GM19468 (cell line): ENCODE measurements around the gene POLR1E.

Experiments
- ATAC-seq: cut with Tn5 transposase; IDR thresholded peaks from one replicate; pipeline ENCODE4 v1.9.1; 2021; ENCODE audit warnings: mild to moderate bottlenecking, moderate library complexity, moderate number of reproducible peaks; ENCODE audit not compliant: unreplicated experiment; ENCODE audit errors: extremely low read depth

POLR1E gene, protein sequence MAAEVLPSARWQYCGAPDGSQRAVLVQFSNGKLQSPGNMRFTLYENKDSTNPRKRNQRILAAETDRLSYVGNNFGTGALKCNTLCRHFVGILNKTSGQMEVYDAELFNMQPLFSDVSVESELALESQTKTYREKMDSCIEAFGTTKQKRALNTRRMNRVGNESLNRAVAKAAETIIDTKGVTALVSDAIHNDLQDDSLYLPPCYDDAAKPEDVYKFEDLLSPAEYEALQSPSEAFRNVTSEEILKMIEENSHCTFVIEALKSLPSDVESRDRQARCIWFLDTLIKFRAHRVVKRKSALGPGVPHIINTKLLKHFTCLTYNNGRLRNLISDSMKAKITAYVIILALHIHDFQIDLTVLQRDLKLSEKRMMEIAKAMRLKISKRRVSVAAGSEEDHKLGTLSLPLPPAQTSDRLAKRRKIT

DNA sequence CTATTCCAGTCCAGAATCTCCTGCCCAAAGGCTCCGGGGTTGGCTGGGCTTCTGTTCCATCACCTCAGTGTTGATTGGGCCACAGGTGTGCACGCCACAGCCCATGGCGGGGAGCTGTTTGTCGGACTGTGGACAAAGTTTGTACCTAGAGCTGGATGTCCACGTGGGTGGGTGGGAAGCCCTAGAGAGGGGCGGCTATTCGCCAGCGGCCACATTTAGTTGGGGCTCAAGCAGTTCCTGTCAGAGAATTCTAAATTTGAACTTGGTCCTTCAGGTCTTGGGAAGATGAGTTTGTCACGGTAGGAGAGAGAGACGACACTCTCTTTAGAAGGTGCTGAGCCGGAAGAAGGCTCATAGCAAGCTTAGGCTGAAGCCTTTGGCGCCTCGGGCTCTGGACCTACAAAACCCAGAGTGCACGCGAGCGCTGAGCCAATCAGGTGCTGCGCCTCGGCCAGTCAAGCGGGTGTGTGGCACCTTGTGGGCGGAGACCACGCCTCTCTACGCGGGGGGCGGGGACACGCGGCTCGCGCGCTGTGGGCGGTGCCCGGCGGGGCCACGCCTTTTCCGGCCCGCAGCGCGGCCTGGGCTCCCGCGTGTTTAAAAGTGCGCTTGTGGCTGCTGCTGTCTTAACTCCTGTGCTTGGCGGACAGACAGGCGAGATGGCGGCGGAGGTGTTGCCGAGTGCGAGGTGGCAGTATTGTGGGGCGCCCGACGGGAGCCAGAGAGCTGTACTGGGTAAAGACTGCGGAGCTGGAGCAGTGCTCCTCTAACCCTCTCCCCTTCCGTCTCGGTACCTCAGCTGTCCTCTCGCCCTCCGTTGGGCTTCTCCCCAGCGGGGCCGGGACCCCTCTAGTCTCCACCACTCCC is at the start of gene POLR1E:
POLR1E (plus strand) TSS at position 560 of the 867 bp plus-strand sequence; CDS start at position 660, 100 bp downstream.
- peak; percentile 91 for ATAC-seq

DNA sequence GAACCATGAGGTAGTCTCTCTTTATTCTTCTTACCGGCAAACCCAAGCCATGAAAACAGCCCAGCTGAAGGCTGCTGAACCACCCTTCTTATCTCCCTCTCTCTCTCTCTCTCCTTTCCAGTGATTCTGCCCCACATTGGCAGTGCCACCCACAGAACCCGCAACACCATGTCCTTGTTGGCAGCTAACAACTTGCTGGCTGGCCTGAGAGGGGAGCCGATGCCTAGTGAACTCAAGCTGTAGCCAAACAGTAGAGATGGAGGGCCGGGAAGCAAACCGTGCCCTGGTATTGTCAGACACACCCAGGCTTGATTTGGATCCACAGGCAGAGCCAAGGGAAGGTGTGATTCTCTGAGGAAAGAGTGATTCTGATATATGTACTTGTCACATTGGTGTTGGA is 49.2 kb upstream of the POLR1E start:
- no peak for ATAC-seq

GRCh38 chr9:37437010-37437409 is 48.7 kb upstream of the POLR1E start:
- no peak for ATAC-seq

DNA sequence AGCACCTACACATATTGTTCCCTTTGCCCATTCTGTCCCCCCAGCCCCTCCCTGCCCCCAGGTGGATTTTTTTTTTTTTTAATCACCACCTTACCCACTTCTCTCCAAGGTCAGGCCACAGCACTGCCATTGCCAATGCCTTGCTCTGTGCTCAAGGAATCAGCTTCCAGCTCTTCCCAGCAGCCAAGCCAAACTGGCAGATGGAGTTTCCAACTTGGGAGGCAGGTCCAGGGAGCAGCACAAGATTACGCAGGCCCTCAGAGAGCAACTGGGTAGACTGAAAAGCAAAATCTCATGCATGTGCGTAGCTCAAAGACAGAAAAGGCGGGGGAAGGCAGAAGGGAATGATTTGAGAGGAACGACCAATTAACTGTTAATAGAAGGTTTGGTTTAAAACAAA is 48.1 kb upstream of the POLR1E start:
- ATAC-seq = no peak

- ATAC-seq = no peak
Observed at GRCh38 chr9:37438359-37438758, 47.4 kb upstream of the POLR1E start.

DNA sequence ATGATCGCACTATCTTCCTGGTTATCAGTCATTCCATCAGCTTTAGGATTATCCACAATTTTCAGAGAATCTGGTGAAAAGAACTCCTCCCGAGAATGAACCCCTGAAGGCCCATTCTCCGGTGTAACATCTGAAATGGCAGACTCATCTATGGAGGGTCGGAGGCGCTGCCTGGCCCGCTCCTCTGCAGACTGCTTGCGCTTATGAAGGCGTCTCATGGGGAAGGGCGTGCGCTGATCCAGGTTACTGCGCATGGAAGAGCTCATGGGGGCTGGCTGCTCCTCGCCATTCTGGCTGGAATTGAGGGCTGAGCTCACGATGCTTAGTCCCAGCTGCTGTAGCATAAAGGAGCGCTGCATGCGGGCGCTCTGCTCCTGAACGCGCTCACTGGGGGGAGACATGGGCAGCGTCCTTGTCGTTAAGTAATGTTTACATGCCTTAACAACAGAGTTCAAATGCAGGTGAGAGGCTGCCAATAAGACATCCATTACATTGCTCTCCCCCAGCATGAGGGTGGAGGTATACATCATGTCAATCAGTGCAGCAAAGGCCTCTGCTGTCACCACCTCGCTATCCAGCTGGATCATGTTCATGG is 43.9 kb upstream of the POLR1E start:
- no peak for ATAC-seq

- no peak for ATAC-seq
Observed at GRCh38 chr9:37442556-37442955, 43.2 kb upstream of the POLR1E start.

GRCh38 chr9:37443566-37443965 is 42.2 kb upstream of the POLR1E start:
- no peak for ATAC-seq

- ATAC-seq = no peak
Observed at GRCh38 chr9:37444890-37445289, 40.9 kb upstream of the POLR1E start.

DNA sequence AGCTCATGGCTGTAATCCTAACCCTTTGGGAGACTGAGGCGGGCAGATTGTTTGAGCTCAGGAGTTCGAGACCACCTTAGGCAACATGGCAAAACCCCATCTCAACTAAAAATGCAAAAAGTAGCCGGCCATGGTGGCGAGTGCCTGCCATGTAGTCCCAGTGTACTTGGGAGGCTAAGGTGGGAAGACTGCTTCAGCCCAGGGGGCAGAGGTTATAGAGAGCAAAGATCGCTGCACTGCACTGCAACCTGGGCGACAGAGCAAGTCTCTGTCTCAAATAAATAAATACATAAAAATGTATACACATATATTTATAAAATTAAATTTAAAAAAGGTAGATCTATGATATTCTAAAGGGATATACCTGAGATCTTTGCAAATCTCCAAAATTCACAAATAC is 39.9 kb upstream of the POLR1E start:
- ATAC-seq = no peak

DNA sequence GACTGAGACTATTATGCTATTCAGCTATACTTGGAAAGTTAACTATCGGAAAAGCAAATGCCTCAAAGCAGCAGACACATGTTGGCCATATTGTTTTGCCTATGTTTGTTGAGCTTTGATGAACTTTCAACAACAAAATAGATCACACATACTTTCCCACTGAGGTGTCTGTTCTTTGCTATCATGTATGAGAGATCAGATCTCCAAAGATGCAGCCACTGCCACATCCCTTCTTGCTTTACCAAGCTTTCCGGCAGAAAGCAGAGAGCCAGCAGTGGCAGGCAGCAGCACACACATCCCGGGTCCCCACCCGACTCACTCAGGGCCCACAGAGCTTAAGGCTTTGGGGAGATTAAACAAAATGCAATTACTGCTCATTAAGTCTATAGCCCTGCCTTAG is 39.3 kb upstream of the POLR1E start:
- ATAC-seq = no peak

DNA sequence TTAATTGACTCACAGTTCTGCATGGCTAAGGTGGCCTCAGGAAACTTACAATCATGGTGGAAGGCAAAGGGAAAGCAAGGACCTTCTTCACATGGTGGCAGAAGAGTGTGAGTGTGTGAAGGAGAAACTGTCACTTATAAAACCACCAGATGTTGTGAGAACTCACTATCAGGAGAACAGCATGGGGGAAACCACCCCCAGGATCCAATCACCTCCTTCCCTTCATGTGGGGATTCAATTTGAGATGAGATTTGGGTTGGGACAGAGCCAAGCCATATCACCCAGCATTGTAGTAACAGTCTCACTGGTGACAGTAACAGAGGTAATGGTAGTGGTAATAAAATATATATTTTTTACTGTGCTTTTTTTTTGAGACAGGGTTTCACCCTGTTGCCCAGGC is 38.6 kb upstream of the POLR1E start:
- no peak for ATAC-seq

DNA sequence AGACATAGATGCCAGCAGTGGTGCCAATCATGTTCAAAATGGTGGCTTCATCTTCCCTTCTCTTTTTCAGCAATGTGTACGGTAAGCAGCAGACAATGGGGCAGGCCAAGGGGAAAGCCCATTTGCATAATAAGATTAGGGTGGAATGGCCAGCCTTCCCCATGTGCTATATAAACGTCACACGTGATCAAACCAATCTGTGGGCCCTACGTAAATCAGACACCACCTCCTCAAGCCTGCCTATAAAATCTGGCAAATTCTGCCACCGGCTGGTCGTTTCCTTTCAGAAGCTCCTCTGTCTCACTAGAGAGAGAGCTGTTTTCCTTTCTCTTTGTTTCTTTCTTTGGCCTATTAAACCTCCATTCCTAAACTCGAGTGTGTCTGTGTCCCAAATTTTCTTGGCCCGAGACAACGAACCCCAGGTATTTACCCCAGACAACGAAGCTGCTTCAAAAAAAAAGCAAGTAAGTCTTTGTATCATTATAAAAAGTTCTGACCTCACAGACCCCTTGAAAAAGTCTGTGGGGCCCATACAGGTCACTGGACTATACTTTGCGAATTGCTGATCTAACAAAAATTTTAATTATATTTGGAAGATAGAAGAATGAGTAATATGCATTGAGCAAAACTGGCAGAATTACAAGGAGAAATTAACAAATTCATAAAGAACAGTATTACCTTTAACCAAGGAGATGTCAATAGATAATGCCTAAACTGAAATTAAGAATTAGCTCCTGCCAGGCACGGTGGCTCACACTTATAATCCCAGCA is 35.7 kb upstream of the POLR1E start:
- no peak for ATAC-seq

DNA sequence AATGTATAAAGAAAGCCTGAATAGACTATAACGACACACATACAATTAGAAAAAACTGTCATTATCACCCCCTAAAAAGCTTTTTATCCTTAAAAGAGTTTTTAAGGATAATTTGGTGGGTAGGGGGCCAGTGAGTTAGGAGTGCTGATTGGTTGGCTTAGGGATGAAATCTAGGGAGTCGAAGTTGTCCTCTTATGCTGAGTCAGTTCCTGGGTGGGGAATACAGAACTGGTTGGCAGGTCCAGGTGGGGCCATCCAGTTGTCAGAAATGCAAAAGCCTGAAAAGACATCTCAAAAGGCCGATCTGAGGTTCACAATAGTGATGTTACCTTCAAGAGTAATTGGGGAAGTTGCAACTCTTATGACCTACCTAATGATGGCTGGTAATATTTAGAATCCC is 34.1 kb upstream of the POLR1E start:
- no peak for ATAC-seq

DNA sequence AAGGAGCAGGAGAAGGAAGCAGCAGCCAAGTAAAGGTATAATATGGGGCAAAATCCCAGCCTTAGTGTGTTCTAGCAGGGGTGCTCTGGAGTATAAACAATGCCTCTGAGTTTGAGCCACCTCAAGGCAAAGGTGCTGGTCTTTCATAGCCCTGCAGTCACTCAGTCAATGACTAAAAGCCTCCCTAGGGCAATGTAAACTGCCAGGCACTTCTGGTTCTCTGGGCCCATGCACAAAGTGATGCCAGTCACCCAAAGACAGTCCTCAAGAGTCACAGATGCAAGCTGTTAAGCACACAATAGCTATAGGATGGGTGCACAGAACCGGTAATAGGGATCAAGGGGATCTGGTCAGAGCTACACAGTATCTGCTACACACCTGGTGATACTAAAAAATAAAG is 33.1 kb upstream of the POLR1E start:
- no peak for ATAC-seq

DNA sequence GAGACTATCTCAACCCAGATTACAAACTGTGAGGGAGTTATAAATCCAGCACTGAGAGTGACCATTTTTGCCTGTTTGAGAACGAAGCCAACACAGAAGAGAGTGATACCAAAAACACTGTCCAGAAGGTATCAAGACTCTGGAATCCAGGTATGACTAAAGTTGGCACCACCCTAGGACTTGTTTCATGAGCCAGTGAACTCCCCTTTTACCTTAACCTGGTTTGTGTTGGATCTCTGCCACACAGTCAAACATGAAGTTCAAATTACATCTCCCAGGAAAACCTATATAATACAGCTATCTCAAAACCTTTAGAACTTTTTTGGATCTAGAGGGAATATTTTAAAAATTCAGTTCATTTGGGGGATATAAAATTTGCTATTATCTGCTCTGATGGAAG is 31.9 kb upstream of the POLR1E start:
- no peak for ATAC-seq

GRCh38 chr9:37454238-37454637 is 31.5 kb upstream of the POLR1E start:
- ATAC-seq = no peak

DNA sequence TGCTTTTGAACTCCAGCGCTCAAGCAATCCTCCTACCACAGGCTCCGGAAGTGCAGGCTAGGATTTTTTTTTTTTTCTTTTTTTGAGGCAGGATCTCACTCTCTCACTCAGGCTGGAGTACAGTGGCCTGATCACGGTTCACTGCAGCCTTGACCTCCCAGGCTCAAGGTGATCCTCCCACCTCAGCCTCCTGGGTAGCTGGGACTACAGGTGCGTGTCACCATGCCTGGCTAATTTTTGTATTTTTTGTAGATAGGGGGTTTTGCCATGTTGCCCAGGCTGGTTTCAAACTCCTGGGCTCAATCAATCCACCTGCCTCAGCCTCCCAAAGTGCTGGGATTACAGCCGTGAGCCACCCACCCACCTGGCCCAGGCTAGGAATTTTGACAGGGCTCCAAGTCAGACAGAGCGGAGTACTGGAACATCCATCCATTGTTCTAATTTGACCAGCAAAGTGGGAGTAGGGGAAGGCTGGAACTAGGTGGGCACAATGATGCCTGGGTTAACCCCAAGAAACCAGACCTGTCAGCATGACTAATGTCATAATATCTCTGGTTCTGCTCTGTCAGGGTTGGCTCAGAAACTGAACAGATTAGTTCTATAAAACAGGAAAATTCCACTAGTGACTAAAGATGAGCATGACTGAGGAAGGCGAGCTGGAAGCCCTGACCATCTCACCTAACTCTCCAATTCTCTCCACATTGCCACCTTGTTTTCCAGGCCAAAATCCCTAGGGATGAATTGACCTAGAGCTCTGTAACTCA is 29.7 kb upstream of the POLR1E start:
- ATAC-seq = no peak

- ATAC-seq = no peak
Observed at GRCh38 chr9:37456817-37457216, 28.9 kb upstream of the POLR1E start.

DNA sequence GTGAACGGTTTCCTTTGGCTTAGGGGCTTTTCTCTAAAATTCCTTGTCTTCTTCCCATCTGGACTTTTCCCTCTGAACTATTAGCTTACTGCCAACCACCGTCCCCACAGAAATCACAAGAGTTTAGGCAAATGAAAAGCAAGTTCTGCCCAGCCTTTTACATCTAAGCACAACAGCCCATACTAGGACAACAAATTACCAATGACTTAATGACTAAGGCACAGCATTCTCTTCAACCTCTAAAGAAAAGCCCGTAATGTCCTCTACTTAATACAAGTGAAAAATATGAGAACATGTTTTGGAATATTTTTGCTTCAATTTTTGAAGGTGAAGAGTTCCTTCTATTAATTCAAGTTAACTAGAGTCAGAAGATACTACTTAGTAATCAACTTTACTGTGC is 21.7 kb upstream of the POLR1E start:
- ATAC-seq = no peak
